ENCODE results near the gene RAB17.

The RAB17 gene

GRCh38 chr2:237577956-237578870 lies 12.3 kb downstream of the RAB17 start:
- no peak overlapping the region for H2AFZ ChIP-seq (ENCODE audit: low read depth, low read length)

GRCh38 chr2:237577458-237577857 lies 13.1 kb downstream of the RAB17 start:
- Histone ChIP-seq H3K4me1 (ENCODE audit: insufficient read depth, low read length) (no peaks in the 10 kb centered on the region), H4K20me1 (ENCODE audit: insufficient read depth, low read length) (no peaks in the 10 kb centered on the region), H3K4me3 (ENCODE audit: low read depth in 1 of 2, low read length in 2 of 2) (no peak overlapping the region), H3K9me3 (ENCODE audit: insufficient read depth, low read length, severe bottlenecking) (no peaks in the 10 kb centered on the region), H3K36me3 (ENCODE audit: insufficient read depth, low read length) (no peaks in the 10 kb centered on the region), H3K9ac (ENCODE audit: low read depth, low read length) (no peak overlapping the region), H2AFZ (ENCODE audit: low read depth, low read length) (no peak overlapping the region), H3K27me3 (ENCODE audit: insufficient read depth, low read length, poor library complexity) (no peaks in the 10 kb centered on the region), H3K4me2 (ENCODE audit: insufficient read depth, low read length) (no peak overlapping the region), H3K27ac (ENCODE audit: low read length) (no peak overlapping the region), H3K79me2 (ENCODE audit: insufficient read depth, low read length) (no peaks in the 10 kb centered on the region)
- DNase-seq (no peak), ATAC-seq (ENCODE audit: insufficient read depth, low read depth) (no peak)
- no peak for TF ChIP-seq CTCF (IDR thresholded peaks at IDR 0.05; ENCODE audit: borderline replicate concordance, extremely low read depth, low read length, poor library complexity, severe bottlenecking)
- TF ChIP-seq EZH2 (IDR thresholded peaks at IDR 0.05; ENCODE audit: borderline replicate concordance, low read depth, low read length, severe bottlenecking): no peak

More at GRCh38 chr2:237577956-237578870, 12.3 kb downstream of the RAB17 start:
- ATAC-seq (ENCODE audit: insufficient read depth, low read depth) (no peak), DNase-seq (no peak)
- H3K36me3 ChIP-seq (ENCODE audit: insufficient read depth, low read length): no peaks in the 10 kb centered on the region
- H3K4me1 ChIP-seq (ENCODE audit: insufficient read depth, low read length): no peaks in the 10 kb centered on the region
- no peak overlapping the region for H3K9ac ChIP-seq (ENCODE audit: low read depth, low read length)
- no peak overlapping the region for H3K27ac ChIP-seq (ENCODE audit: low read length)
- H4K20me1 ChIP-seq (ENCODE audit: insufficient read depth, low read length): no peaks in the 10 kb centered on the region
- TF ChIP-seq EZH2 (IDR thresholded peaks at IDR 0.05; ENCODE audit: borderline replicate concordance, low read depth, low read length, severe bottlenecking) (no peak), CTCF (IDR thresholded peaks at IDR 0.05; ENCODE audit: borderline replicate concordance, extremely low read depth, low read length, poor library complexity, severe bottlenecking) (no peak)
- no peak overlapping the region for H3K4me3 ChIP-seq (ENCODE audit: low read depth in 1 of 2, low read length in 2 of 2)
- H3K79me2 ChIP-seq (ENCODE audit: insufficient read depth, low read length): no peaks in the 10 kb centered on the region
- no peaks in the 10 kb centered on the region for H3K27me3 ChIP-seq (ENCODE audit: insufficient read depth, low read length, poor library complexity)
- H3K9me3 ChIP-seq (ENCODE audit: insufficient read depth, low read length, severe bottlenecking): no peaks in the 10 kb centered on the region
- H3K4me2 ChIP-seq (ENCODE audit: insufficient read depth, low read length): no peak overlapping the region

GRCh38 chr2:237576974-237577373 lies 13.6 kb downstream of the RAB17 start:
- H3K4me3 ChIP-seq (ENCODE audit: low read depth in 1 of 2, low read length in 2 of 2): no peak overlapping the region
- H2AFZ ChIP-seq (ENCODE audit: low read depth, low read length): no peak overlapping the region
- no peaks in the 10 kb centered on the region for H3K9me3 ChIP-seq (ENCODE audit: insufficient read depth, low read length, severe bottlenecking)
- H3K36me3 ChIP-seq (ENCODE audit: insufficient read depth, low read length): no peaks in the 10 kb centered on the region
- DNase-seq: no peak
- no peaks in the 10 kb centered on the region for H3K79me2 ChIP-seq (ENCODE audit: insufficient read depth, low read length)
- no peak overlapping the region for H3K9ac ChIP-seq (ENCODE audit: low read depth, low read length)
- no peak for TF ChIP-seq CTCF (IDR thresholded peaks at IDR 0.05; ENCODE audit: borderline replicate concordance, extremely low read depth, low read length, poor library complexity, severe bottlenecking)
- TF ChIP-seq EZH2 (IDR thresholded peaks at IDR 0.05; ENCODE audit: borderline replicate concordance, low read depth, low read length, severe bottlenecking): no peak
- no peak for ATAC-seq (ENCODE audit: insufficient read depth, low read depth)
- H4K20me1 ChIP-seq (ENCODE audit: insufficient read depth, low read length): no peaks in the 10 kb centered on the region
- H3K27ac ChIP-seq (ENCODE audit: low read length): no peak overlapping the region
- H3K27me3 ChIP-seq (ENCODE audit: insufficient read depth, low read length, poor library complexity): no peaks in the 10 kb centered on the region
- no peak overlapping the region for H3K4me2 ChIP-seq (ENCODE audit: insufficient read depth, low read length)
- no peaks in the 10 kb centered on the region for H3K4me1 ChIP-seq (ENCODE audit: insufficient read depth, low read length)

Data from DND-41 (cell line).